Sigmoid colon (tissue), 4 donors: ENCODE data around the gene CNKSR1.

ENCODE experiments used
- EP300 ChIP-seq, 4 donors: sonication (generic); formaldehyde crosslinking; IDR thresholded peaks; one replicate each; pipeline ENCODE4 v1.6.1; 2017; ENCODE audit warnings: antibody characterized with exemption in 4 of 4
- TF ChIP-seq, protein P1 (sequence below), 4 experiments: fragments of 450-650 bp in 3 of 4; fragments of 200-600 bp in 1 of 4; IDR thresholded peaks; one replicate each; pipeline ENCODE4 v1.5.1; 2016 to 2019; ENCODE audit warnings: antibody characterized with exemption in 4 of 4, mild to moderate bottlenecking in 3 of 4, moderate library complexity in 2 of 4

DNA sequence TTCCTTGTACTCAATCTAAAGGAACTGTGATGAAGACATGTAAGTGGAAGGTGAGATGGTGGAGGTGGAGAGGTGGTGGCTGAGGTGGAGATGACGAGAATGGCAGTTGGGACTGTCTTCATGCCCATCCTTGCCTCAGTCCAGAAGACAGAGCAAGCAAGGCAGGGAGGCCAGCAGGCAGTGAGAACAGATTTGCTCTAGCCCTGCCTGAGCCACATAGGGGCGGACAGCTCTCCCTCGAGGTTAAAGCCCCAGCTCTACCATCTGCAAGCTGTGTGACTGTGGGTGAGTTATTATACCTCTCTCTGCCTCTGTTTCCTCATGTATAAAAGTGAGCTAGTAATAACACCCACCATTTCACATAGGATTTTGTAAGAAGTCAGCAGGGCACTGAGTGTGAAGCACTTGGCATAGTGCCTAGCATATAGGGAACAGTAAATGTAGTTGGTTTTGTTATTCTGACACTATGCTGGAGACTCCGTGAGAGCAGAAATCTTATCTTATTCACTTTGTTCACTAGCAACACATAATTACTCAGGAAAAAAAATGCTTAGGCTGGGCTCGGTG, 23.2 kb upstream of the CNKSR1 start:
- TF ChIP-seq, protein P1, sequence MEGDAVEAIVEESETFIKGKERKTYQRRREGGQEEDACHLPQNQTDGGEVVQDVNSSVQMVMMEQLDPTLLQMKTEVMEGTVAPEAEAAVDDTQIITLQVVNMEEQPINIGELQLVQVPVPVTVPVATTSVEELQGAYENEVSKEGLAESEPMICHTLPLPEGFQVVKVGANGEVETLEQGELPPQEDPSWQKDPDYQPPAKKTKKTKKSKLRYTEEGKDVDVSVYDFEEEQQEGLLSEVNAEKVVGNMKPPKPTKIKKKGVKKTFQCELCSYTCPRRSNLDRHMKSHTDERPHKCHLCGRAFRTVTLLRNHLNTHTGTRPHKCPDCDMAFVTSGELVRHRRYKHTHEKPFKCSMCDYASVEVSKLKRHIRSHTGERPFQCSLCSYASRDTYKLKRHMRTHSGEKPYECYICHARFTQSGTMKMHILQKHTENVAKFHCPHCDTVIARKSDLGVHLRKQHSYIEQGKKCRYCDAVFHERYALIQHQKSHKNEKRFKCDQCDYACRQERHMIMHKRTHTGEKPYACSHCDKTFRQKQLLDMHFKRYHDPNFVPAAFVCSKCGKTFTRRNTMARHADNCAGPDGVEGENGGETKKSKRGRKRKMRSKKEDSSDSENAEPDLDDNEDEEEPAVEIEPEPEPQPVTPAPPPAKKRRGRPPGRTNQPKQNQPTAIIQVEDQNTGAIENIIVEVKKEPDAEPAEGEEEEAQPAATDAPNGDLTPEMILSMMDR (IDR thresholded peaks at IDR 0.05), result no peak
- TF ChIP-seq EP300 (IDR thresholded peaks at IDR 0.05), result no peak
